Mesenchymal stem cell (in vitro differentiated cells and primary cell): ENCODE measurements around the gene BTRC.
"Not testable (repeated sequence)": the region's sequence is repeated elsewhere in the genome, so short reads cannot be mapped to it uniquely, and the experiment has no call there.

Experiments used
- DNase-seq: peaks from one replicate; pipeline ENCODE4 v3.0.0-alpha.2; 2013
- H2AFZ ChIP-seq: one replicate; pipeline ENCODE4 v1.6.1; 2013; ENCODE audit warnings: low read depth, mild to moderate bottlenecking, control low read depth, inconsistent platforms, low read length, moderate library complexity
- H2AK5ac ChIP-seq: 2 replicates; pipeline ENCODE4 v1.6.1; 2013; ENCODE audit warnings: low read length, moderate library complexity, mild to moderate bottlenecking, inconsistent platforms; ENCODE audit not compliant: severe bottlenecking
- H2BK120ac ChIP-seq: one replicate; pipeline ENCODE4 v1.6.1; 2013; ENCODE audit warnings: low read depth, mild to moderate bottlenecking, inconsistent platforms, low read length, moderate library complexity
- H2BK12ac ChIP-seq, 2 experiments: one replicate each; pipeline ENCODE4 v1.6.1; 2013; ENCODE audit warnings: inconsistent platforms in 2 of 2, low read length in 2 of 2, mild to moderate bottlenecking in 2 of 2, moderate library complexity in 2 of 2, control low read depth in 1 of 2
- H2BK15ac ChIP-seq: one replicate; pipeline ENCODE4 v1.6.1; 2013; ENCODE audit warnings: mild to moderate bottlenecking, low read depth, inconsistent platforms; ENCODE audit not compliant: poor library complexity, severe bottlenecking
- H2BK5ac ChIP-seq: 2 replicates; pipeline ENCODE4 v1.6.1; 2013; ENCODE audit warnings: low read depth, mild to moderate bottlenecking, low read length, control low read depth, inconsistent platforms; ENCODE audit not compliant: poor library complexity, severe bottlenecking
- H3K14ac ChIP-seq, 2 experiments: one replicate each; pipeline ENCODE4 v1.6.1; 2013; ENCODE audit warnings: inconsistent platforms in 2 of 2, low read length in 2 of 2, control low read depth in 1 of 2, mild to moderate bottlenecking in 1 of 2, moderate library complexity in 1 of 2
- H3K18ac ChIP-seq, 2 experiments: one replicate each; pipeline ENCODE4 v1.6.1; 2013; ENCODE audit warnings: inconsistent platforms in 2 of 2, low read length in 2 of 2, control low read depth in 1 of 2, low read depth in 1 of 2, mild to moderate bottlenecking in 1 of 2
- H3K23ac ChIP-seq, 2 experiments: one replicate each; pipeline ENCODE4 v1.6.1; 2013; ENCODE audit warnings: inconsistent platforms in 2 of 2, low read length in 2 of 2, mild to moderate bottlenecking in 2 of 2, moderate library complexity in 2 of 2, control low read depth in 1 of 2
- H3K27ac ChIP-seq: 2 replicates; pipeline ENCODE4 v1.5.1; 2013; ENCODE audit warnings: mild to moderate bottlenecking, moderate library complexity, low read length, control low read depth, inconsistent platforms; ENCODE audit not compliant: poor library complexity, severe bottlenecking
- H3K27me3 ChIP-seq, 2 experiments: 2 replicates each; pipeline versions ENCODE4 v1.6.1 to v1.7.0; 2013; ENCODE audit warnings: low read length in 2 of 2, mild to moderate bottlenecking in 2 of 2, moderate library complexity in 2 of 2, control low read depth in 1 of 2, inconsistent platforms in 1 of 2; ENCODE audit not compliant: control insufficient read depth in 1 of 2, insufficient read depth in 1 of 2
- H3K36me3 ChIP-seq, 2 experiments: 2 replicates each; pipeline versions ENCODE4 v1.6.1 to v1.7.0; 2013; ENCODE audit warnings: low read length in 2 of 2, control low read depth in 1 of 2, inconsistent platforms in 1 of 2, low read depth in 1 of 2, mild to moderate bottlenecking in 1 of 2; ENCODE audit not compliant: insufficient read depth in 2 of 2, control insufficient read depth in 1 of 2
- H3K4ac ChIP-seq, 2 experiments: one replicate each; pipeline ENCODE4 v1.6.1; 2013; ENCODE audit warnings: inconsistent platforms in 2 of 2, low read length in 2 of 2, mild to moderate bottlenecking in 2 of 2, moderate library complexity in 2 of 2, control low read depth in 1 of 2, low read depth in 1 of 2
- H3K4me1 ChIP-seq: 2 replicates; pipeline ENCODE4 v1.6.1; 2013; ENCODE audit warnings: low read depth, low read length, control low read depth; ENCODE audit not compliant: control insufficient read depth, insufficient read depth
- H3K4me2 ChIP-seq: 2 replicates; pipeline ENCODE4 v1.6.1; 2013; ENCODE audit warnings: low read length, mild to moderate bottlenecking, inconsistent platforms; ENCODE audit not compliant: poor library complexity, severe bottlenecking
- H3K4me3 ChIP-seq, 2 experiments: 2 replicates each; pipeline versions ENCODE4 v1.5.1 to v1.7.0; 2013; ENCODE audit warnings: low read length in 2 of 2, mild to moderate bottlenecking in 2 of 2, control low read depth in 1 of 2, low read depth in 1 of 2; ENCODE audit not compliant: insufficient read depth in 1 of 2
- H3K79me1 ChIP-seq: replicated peaks from 2 replicates; pipeline ENCODE4 v1.6.1; 2013; ENCODE audit warnings: mild to moderate bottlenecking, control low read depth, low read length, inconsistent platforms; ENCODE audit not compliant: poor library complexity, severe bottlenecking
- H3K9ac ChIP-seq: 2 replicates; pipeline ENCODE4 v1.7.0; 2013; ENCODE audit warnings: mild to moderate bottlenecking, low read length, moderate library complexity
- H3K9me3 ChIP-seq: 2 replicates; pipeline ENCODE4 v1.7.0; 2013; ENCODE audit warnings: mild to moderate bottlenecking, low read length; ENCODE audit not compliant: control insufficient read depth
- H4K8ac ChIP-seq: one replicate; pipeline ENCODE4 v1.6.1; 2013; ENCODE audit warnings: inconsistent platforms, mild to moderate bottlenecking, low read length, moderate library complexity
- H4K91ac ChIP-seq: one replicate; pipeline ENCODE4 v1.6.1; 2013; ENCODE audit warnings: mild to moderate bottlenecking, low read length, inconsistent platforms
- WGBS: methylation state at CpG from one replicate; pipeline ENCODE4 v1.1.7; 2013; ENCODE audit warnings: mixed read lengths; 5-methylcytosine and 5-hydroxymethylcytosine counted together

BTRC gene

DNA sequence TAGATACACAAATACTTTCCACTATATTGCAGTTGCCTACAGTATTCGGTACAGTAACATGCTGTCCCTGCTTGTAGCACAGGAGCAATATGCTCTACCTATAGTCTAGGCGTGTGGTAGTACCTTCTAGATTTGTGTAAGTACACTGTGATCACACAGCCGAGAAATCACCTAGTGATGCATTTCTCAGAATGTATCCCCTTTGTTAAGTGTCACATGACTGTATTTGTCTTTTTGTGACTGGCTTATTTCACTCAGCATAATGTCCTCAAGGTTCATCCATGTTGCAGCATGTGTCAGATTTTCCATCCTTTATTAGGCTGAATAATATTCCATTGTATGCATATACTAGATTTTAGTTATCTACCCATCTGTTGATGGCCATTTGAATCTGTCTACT is 61.9 kb downstream of the BTRC start:
- WGBS, result 97% methylated on average over 3 of the region's 3 CpGs
- Histone ChIP-seq H3K4me1 (no peaks in the 10 kb centered on the region), H3K27ac (no peak overlapping the region), H3K23ac (no peak overlapping the region), H2AK5ac (no peak overlapping the region), H3K79me1 (peaks cover 20% of the 10 kb centered on the region), H3K4me3 (no peak overlapping the region), H3K9ac (no peak overlapping the region), H4K91ac (no peak overlapping the region), H2BK15ac (no peak overlapping the region), H2AFZ (no peak overlapping the region), H3K4ac (no peak overlapping the region), H2BK5ac (no peak overlapping the region), H3K18ac (no peak overlapping the region), H3K9me3 (peaks cover 4% of the 10 kb centered on the region), H3K27me3 (no peaks in the 10 kb centered on the region), H3K14ac (no peak overlapping the region), H3K36me3 (no peaks in the 10 kb centered on the region), H3K4me2 (no peak overlapping the region), H2BK120ac (no peak overlapping the region), H4K8ac (no peak overlapping the region), H2BK12ac (no peak overlapping the region)
- no peak for DNase-seq

GRCh38 chr10:101421967-101422366 is 68.0 kb downstream of the BTRC start:
- not testable (repeated sequence) for H3K27me3 ChIP-seq, H2BK15ac ChIP-seq, H3K4me2 ChIP-seq, H3K9ac ChIP-seq, H3K9me3 ChIP-seq, H3K4me1 ChIP-seq, H2AK5ac ChIP-seq, H2BK120ac ChIP-seq, H4K91ac ChIP-seq, H2AFZ ChIP-seq, H3K4ac ChIP-seq, H3K4me3 ChIP-seq, H2BK12ac ChIP-seq, H2BK5ac ChIP-seq, H3K18ac ChIP-seq, H3K23ac ChIP-seq, DNase-seq, H3K14ac ChIP-seq, H3K36me3 ChIP-seq, H3K27ac ChIP-seq, H4K8ac ChIP-seq
- H3K79me1 ChIP-seq, result peaks cover 20% of the 10 kb centered on the region
- no CpG with 5 or more reads among the region's 1 CpG for WGBS

GRCh38 chr10:101425535-101425934 is 71.6 kb downstream of the BTRC start:
- no peak overlapping the region for H3K9ac ChIP-seq
- no peak overlapping the region for H3K4ac ChIP-seq
- H4K8ac ChIP-seq, result no peak overlapping the region
- H3K9me3 ChIP-seq, result no peaks in the 10 kb centered on the region
- DNase-seq, result no peak
- H3K23ac ChIP-seq, result no peak overlapping the region
- no peak overlapping the region for H2BK5ac ChIP-seq
- no peak overlapping the region for H2BK120ac ChIP-seq
- peaks cover 2% of the 10 kb centered on the region for H3K4me1 ChIP-seq
- H3K36me3 ChIP-seq, result no peaks in the 10 kb centered on the region
- H3K14ac ChIP-seq, result no peak overlapping the region
- no peak overlapping the region for H2AK5ac ChIP-seq
- no peak overlapping the region for H3K4me3 ChIP-seq
- no peak overlapping the region for H4K91ac ChIP-seq
- H2BK15ac ChIP-seq, result no peak overlapping the region
- no peaks in the 10 kb centered on the region for H3K27me3 ChIP-seq
- H3K79me1 ChIP-seq, result peaks cover 14% of the 10 kb centered on the region
- no peak overlapping the region for H2AFZ ChIP-seq
- H3K27ac ChIP-seq, result no peak overlapping the region
- no peak overlapping the region for H2BK12ac ChIP-seq
- H3K4me2 ChIP-seq, result no peak overlapping the region
- 96% methylated on average over 4 of the region's 4 CpGs for WGBS
- H3K18ac ChIP-seq, result no peak overlapping the region

DNA sequence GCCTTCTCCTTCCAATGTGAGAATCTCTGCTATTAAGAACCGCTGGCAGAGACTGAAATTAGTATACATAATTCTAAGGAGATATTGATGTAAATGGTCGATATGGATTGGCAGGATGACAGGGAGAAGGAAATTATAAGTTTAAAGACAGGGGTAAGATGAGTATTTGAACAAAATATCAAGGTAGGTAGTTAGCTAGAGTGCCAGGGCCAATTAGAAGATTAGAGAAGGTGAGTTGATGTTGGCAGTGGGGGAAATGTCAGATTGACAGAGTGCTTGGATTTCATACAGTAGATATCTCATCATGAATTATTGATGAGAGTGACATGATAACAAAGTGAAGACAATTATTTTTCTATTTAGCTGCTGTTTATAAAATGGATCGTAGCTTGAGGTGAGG is 74.1 kb downstream of the BTRC start:
- Histone ChIP-seq H3K4me1 (peaks cover 2% of the 10 kb centered on the region), H2AFZ (no peak overlapping the region), H2BK120ac (no peak overlapping the region), H3K9me3 (no peaks in the 10 kb centered on the region), H2BK15ac (no peak overlapping the region), H3K27me3 (no peaks in the 10 kb centered on the region), H3K4me3 (no peak overlapping the region), H2BK5ac (no peak overlapping the region), H3K18ac (no peak overlapping the region), H3K4me2 (no peak overlapping the region), H3K79me1 (peaks cover 18% of the 10 kb centered on the region), H4K91ac (no peak overlapping the region), H2AK5ac (no peak overlapping the region), H3K27ac (no peak overlapping the region), H3K4ac (no peak overlapping the region), H4K8ac (no peak overlapping the region), H3K9ac (no peak overlapping the region), H2BK12ac (no peak overlapping the region), H3K36me3 (peaks cover 0 to 3% of the 10 kb centered on the region in 2 experiments), H3K14ac (no peak overlapping the region), H3K23ac (no peak overlapping the region)
- WGBS, result 95% methylated on average over 3 of the region's 3 CpGs
- DNase-seq, result no peak
